Uterus (tissue), 2 donors: ENCODE results near the gene MSI2.

Experiments
- POLR2A ChIP-seq, 2 donors: fragments of 450-650 bp; IDR thresholded peaks; one replicate each; pipeline ENCODE4 v1.6.1; 2016; ENCODE audit warnings: antibody characterized with exemption in 2 of 2, mild to moderate bottlenecking in 1 of 2, moderate library complexity in 1 of 2
- TF ChIP-seq, protein P1 (sequence below), 4 experiments: fragments of 200-600 bp in 2 of 4; fragments of 450-650 bp in 2 of 4; sonication (generic) in 2 of 4; IDR thresholded peaks; one replicate each; pipeline ENCODE4 v1.5.1; 2016 to 2019; ENCODE audit warnings: antibody characterized with exemption in 4 of 4, mild to moderate bottlenecking in 2 of 4, moderate library complexity in 1 of 4

GRCh38 chr17:57249520-57249919 lies 6.8 kb upstream of the MSI2 start:
- TF ChIP-seq, protein P1, sequence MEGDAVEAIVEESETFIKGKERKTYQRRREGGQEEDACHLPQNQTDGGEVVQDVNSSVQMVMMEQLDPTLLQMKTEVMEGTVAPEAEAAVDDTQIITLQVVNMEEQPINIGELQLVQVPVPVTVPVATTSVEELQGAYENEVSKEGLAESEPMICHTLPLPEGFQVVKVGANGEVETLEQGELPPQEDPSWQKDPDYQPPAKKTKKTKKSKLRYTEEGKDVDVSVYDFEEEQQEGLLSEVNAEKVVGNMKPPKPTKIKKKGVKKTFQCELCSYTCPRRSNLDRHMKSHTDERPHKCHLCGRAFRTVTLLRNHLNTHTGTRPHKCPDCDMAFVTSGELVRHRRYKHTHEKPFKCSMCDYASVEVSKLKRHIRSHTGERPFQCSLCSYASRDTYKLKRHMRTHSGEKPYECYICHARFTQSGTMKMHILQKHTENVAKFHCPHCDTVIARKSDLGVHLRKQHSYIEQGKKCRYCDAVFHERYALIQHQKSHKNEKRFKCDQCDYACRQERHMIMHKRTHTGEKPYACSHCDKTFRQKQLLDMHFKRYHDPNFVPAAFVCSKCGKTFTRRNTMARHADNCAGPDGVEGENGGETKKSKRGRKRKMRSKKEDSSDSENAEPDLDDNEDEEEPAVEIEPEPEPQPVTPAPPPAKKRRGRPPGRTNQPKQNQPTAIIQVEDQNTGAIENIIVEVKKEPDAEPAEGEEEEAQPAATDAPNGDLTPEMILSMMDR (IDR thresholded peaks at IDR 0.05) = no peak
- TF ChIP-seq POLR2A (IDR thresholded peaks at IDR 0.05) = no peak
